ENCODE results near the gene CAB39L. TPM values are rescaled to one million over a fixed set of nuclear protein-coding genes. Genes with fewer than 3 reads are reported as not detected.

Gene CAB39L
- total RNA-seq, 4 donors from 2014 or later, result 4.7 to 14.4 (median 8.7) TPM

GRCh38 chr13:49262634-49263033 lies 181.2 kb downstream of the CAB39L start:
- Histone ChIP-seq H3K4me3 (no peak overlapping the region), H3K9me3 (no peaks in the 10 kb centered on the region), H3K4me1 (no peaks in the 10 kb centered on the region), H3K27me3 (no peaks in the 10 kb centered on the region), H3K27ac (no peak overlapping the region), H3K36me3 (peaks cover 0 to 48% of the 10 kb centered on the region in 2 donors)
- in situ Hi-C loops (cut with MboI; ENCODE audit: low sequenced_read_pairs in 4 of 4) (no loop called here), intact Hi-C loops (cut with DNase I; ENCODE audit: low total_unique reads) (no loop called here)
- DNase-seq (no peak), ATAC-seq (no peak)
- TF ChIP-seq POLR2A (IDR thresholded peaks at IDR 0.05) (no peak), CTCF (IDR thresholded peaks at IDR 0.05 in 4 of 5, conservative IDR thresholded peaks at IDR 0.05 in 1 of 5) (no peak)

GRCh38 chr13:49259586-49259985 lies 184.3 kb downstream of the CAB39L start:
- DNase-seq, result no peak
- no peak for TF ChIP-seq POLR2A (IDR thresholded peaks at IDR 0.05)
- no peaks in the 10 kb centered on the region for H3K27me3 ChIP-seq
- intact Hi-C loops (cut with DNase I; ENCODE audit: low total_unique reads) (no loop called here), in situ Hi-C loops (cut with MboI; ENCODE audit: low sequenced_read_pairs in 4 of 4) (no loop called here)
- H3K36me3 ChIP-seq, result peaks cover 0 to 60% of the 10 kb centered on the region in 2 donors
- H3K4me3 ChIP-seq, result no peak overlapping the region
- H3K9me3 ChIP-seq, result no peaks in the 10 kb centered on the region
- no peak overlapping the region for H3K27ac ChIP-seq
- ATAC-seq, result no peak
- no peaks in the 10 kb centered on the region for H3K4me1 ChIP-seq

Other genes with a start within 250 kb of the CAB39L start
- gene MLNR, start 223.7 kb downstream of the CAB39L start, total RNA-seq, result not detected
- gene CDADC1, start 196.1 kb downstream of the CAB39L start, total RNA-seq, result 1 to 10 TPM in 3 of 4 donors, under 1 TPM in 1; 1.00 to 8.6 (median 3.9) TPM
- gene SETDB2, start 210 bp upstream of the CAB39L start, total RNA-seq, result 1 to 10 TPM; 1.7 to 6.2 (median 4.6) TPM
- 10 to 100 TPM in 3 of 4 donors, 1 to 10 TPM in 1; 6.5 to 17.7 (median 13.8) TPM for gene PHF11, start 51.9 kb upstream of the CAB39L start, total RNA-seq
- 10 to 100 TPM in 1 of 4 donors, 1 to 10 TPM in 3; 5.3 to 14.4 (median 5.7) TPM for gene RCBTB1, start 141.5 kb upstream of the CAB39L start, total RNA-seq
- gene ARL11, start 184.4 kb upstream of the CAB39L start, total RNA-seq, result under 1 TPM; 0.10 to 0.20 (median 0.12) TPM
- 10 to 100 TPM in 1 of 4 donors, 1 to 10 TPM in 3; 3.8 to 11.0 (median 8.8) TPM for gene EBPL, start 247.4 kb upstream of the CAB39L start, total RNA-seq